Measurements from ENCODE around the gene EGFL7.

The EGFL7 gene

GRCh38 chr9:136662326-136662655 is 425 bp upstream of the EGFL7 start:
- DNase-seq: no peak

- DNase-seq: no peak
Observed at GRCh38 chr9:136664000-136664915, 1.5 kb downstream of the EGFL7 start.

- DNase-seq: no peak
Observed at GRCh38 chr9:136665111-136665703, 2.5 kb downstream of the EGFL7 start.

- no peak for DNase-seq
Observed at GRCh38 chr9:136665704-136666371, 3.1 kb downstream of the EGFL7 start.

GRCh38 chr9:136666372-136667213 is 3.9 kb downstream of the EGFL7 start:
- DNase-seq: no peak

- no peak for DNase-seq
Observed at GRCh38 chr9:136667214-136667939, 4.7 kb downstream of the EGFL7 start.

GRCh38 chr9:136667940-136668760 is 5.4 kb downstream of the EGFL7 start:
- no peak for DNase-seq

- no peak for DNase-seq
Observed at GRCh38 chr9:136668983-136669790, 6.5 kb downstream of the EGFL7 start.

GRCh38 chr9:136669791-136670464 is 7.2 kb downstream of the EGFL7 start:
- no peak for DNase-seq

- DNase-seq: no peak
Observed at GRCh38 chr9:136670576-136671253, 8.0 kb downstream of the EGFL7 start.

- no peak for DNase-seq
Observed at GRCh38 chr9:136671254-136671614, 8.5 kb downstream of the EGFL7 start.

- DNase-seq: no peak
Observed at GRCh38 chr9:136671646-136672430, 9.1 kb downstream of the EGFL7 start.

- no peak for DNase-seq
Observed at GRCh38 chr9:136672431-136673087, 9.8 kb downstream of the EGFL7 start.

- no peak for DNase-seq
Observed at GRCh38 chr9:136673088-136673974, 10.6 kb downstream of the EGFL7 start.

- no peak for DNase-seq
Observed at GRCh38 chr9:136673975-136674785, 11.5 kb downstream of the EGFL7 start.

Data from central memory CD4-positive, alpha-beta T cell (primary cell).